ENCODE measurements around the gene AQP6. TPM values are rescaled to one million over a fixed set of nuclear protein-coding genes. Genes with fewer than 3 reads are reported as not detected.

The AQP6 gene
- total and polyA plus RNA-seq, 9 donors = under 0.01 to 0.08 (median 0.04) TPM; not detected in 6

DNA sequence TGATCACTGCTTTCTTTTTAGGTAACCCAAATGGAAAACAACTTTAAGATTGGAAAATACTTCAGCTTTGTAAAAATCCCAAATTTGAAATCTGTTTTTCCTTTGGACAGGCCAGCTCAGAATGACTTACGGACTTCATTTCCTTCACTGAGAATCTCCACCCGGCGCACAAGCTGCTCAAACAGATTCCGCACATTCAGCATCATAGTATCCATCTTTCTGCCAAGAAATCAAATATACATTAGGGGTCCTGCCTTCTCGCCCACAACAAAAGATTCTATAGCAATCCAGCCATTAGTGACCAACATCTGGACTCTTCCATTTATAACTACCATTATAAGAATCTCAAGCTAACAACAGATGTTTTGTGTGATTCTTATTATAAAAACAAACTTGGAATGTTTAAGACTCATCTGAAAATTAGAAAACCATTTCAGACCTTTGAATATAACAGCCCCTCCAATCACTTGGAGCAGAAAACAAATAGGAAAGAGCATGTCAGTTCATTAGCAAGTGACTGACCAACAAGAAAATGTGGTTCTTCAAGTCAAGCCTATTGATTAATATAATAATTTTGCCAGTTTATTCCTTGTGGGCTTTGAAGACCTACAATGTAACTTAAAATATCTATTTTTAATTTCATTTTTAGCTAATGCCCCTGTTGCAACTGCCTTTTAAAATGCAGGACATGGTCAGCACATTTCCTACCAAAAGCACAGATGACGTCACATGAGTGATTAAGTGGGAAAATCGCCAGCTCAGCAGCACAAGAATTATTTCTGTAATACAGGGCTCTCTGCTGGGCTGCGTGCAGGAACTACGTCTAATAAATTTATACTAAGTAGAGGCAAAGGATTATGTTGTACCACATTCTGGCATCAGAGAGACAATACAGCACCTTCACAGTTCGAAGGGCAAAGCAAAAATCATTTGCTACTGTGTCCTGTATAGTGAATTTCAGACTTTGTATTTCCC is 44.0 kb downstream of the AQP6 start:
- H3K36me3 ChIP-seq = no peaks in the 10 kb centered on the region
- no peaks in the 10 kb centered on the region for H3K9me3 ChIP-seq
- H3K4me1 ChIP-seq (ENCODE audit: insufficient read depth) = no peaks in the 10 kb centered on the region
- H3K27me3 ChIP-seq = no peaks in the 10 kb centered on the region
- intact Hi-C loops (cut with DNase I) = no loop called here
- no peak overlapping the region for H3K27ac ChIP-seq
- peak; percentile 52 to 81 (median 54) for DNase-seq
- no peak for TF ChIP-seq POLR2A (IDR thresholded peaks at IDR 0.05)
- TF ChIP-seq, protein P1, sequence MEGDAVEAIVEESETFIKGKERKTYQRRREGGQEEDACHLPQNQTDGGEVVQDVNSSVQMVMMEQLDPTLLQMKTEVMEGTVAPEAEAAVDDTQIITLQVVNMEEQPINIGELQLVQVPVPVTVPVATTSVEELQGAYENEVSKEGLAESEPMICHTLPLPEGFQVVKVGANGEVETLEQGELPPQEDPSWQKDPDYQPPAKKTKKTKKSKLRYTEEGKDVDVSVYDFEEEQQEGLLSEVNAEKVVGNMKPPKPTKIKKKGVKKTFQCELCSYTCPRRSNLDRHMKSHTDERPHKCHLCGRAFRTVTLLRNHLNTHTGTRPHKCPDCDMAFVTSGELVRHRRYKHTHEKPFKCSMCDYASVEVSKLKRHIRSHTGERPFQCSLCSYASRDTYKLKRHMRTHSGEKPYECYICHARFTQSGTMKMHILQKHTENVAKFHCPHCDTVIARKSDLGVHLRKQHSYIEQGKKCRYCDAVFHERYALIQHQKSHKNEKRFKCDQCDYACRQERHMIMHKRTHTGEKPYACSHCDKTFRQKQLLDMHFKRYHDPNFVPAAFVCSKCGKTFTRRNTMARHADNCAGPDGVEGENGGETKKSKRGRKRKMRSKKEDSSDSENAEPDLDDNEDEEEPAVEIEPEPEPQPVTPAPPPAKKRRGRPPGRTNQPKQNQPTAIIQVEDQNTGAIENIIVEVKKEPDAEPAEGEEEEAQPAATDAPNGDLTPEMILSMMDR (IDR thresholded peaks at IDR 0.05) = no peak
- no peak for TF ChIP-seq EP300 (IDR thresholded peaks at IDR 0.05)
- no peak overlapping the region for H3K4me3 ChIP-seq
- 50 to 57% (median 53%) methylated on average over 10 of the region's 10 CpGs for WGBS, 3 donors

DNA sequence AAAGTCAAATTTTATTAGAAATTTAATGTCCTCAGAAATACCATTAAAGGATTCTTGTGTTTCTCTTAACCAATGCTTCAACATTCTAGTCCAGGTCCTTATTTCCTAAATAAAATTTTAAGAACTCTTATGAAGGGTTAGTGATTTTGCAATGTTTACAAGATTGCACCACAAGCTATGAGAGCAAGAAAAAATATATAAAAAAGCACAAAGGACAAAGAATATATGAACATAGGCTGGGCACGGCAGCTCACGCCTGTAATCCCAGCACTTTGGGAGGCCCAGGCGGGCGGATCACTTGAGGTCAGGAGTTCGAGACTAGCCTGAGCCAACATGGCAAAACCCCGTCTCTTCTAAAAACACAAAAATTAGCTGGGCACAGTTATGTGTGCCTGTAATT is 44.9 kb downstream of the AQP6 start:
- no peak overlapping the region for H3K4me3 ChIP-seq
- H3K27ac ChIP-seq = no peak overlapping the region
- no peaks in the 10 kb centered on the region for H3K36me3 ChIP-seq
- H3K4me1 ChIP-seq (ENCODE audit: insufficient read depth) = no peaks in the 10 kb centered on the region
- TF ChIP-seq, protein P1 (IDR thresholded peaks at IDR 0.05) = no peak
- TF ChIP-seq POLR2A (IDR thresholded peaks at IDR 0.05) = no peak
- no peak for TF ChIP-seq EP300 (IDR thresholded peaks at IDR 0.05)
- intact Hi-C loops (cut with DNase I) = no loop called here
- no peaks in the 10 kb centered on the region for H3K9me3 ChIP-seq
- no peaks in the 10 kb centered on the region for H3K27me3 ChIP-seq
- DNase-seq = no peak
- 82 to 86% (median 83%) methylated on average over 6 of the region's 6 CpGs for WGBS, 3 donors

GRCh38 chr12:50018154-50018553 is 45.4 kb downstream of the AQP6 start:
- intact Hi-C loops (cut with DNase I) = no loop called here
- TF ChIP-seq POLR2A (IDR thresholded peaks at IDR 0.05) (no peak), EP300 (IDR thresholded peaks at IDR 0.05) (no peak)
- TF ChIP-seq, protein P1 (IDR thresholded peaks at IDR 0.05) = no peak
- no peak overlapping the region for H3K4me3 ChIP-seq
- no peaks in the 10 kb centered on the region for H3K9me3 ChIP-seq
- H3K4me1 ChIP-seq (ENCODE audit: insufficient read depth) = no peaks in the 10 kb centered on the region
- no peak overlapping the region for H3K27ac ChIP-seq
- DNase-seq = no peak
- 67 to 85% (median 79%) methylated on average over 3 of the region's 3 CpGs for WGBS, 3 donors
- no peaks in the 10 kb centered on the region for H3K27me3 ChIP-seq
- no peaks in the 10 kb centered on the region for H3K36me3 ChIP-seq

DNA sequence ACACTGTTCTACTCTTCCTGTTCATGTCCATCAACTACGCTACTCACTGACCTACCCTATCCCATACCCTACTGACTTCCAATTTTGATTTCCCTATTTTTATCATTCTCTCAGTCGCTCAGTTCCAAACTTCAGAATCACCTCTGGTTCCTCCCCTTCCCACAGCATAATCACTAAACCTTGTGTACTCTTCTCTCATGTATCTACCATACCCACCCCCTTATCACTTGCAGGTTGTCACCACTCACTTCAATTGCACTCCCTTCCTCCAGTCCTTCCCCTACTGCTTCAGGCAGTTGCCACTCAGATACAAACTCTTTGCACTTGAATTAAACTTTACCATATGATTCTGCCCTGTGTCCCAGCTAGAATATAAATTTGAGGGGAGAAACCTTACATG is 46.2 kb downstream of the AQP6 start:
- H3K27me3 ChIP-seq = no peaks in the 10 kb centered on the region
- WGBS, 3 donors = 96 to 100% (median 99%) methylated on average over 2 of the region's 2 CpGs

More for the DNA sequence above, 46.2 kb downstream of the AQP6 start:
- H3K4me1 ChIP-seq (ENCODE audit: insufficient read depth) = no peaks in the 10 kb centered on the region
- H3K27ac ChIP-seq = no peak overlapping the region
- DNase-seq = no peak
- no peaks in the 10 kb centered on the region for H3K9me3 ChIP-seq
- intact Hi-C loops (cut with DNase I) = no loop called here
- no peaks in the 10 kb centered on the region for H3K36me3 ChIP-seq
- TF ChIP-seq POLR2A (IDR thresholded peaks at IDR 0.05) (no peak), EP300 (IDR thresholded peaks at IDR 0.05) (no peak)
- TF ChIP-seq, protein P1 (IDR thresholded peaks at IDR 0.05) = no peak
- H3K4me3 ChIP-seq = no peak overlapping the region
